GM18519 (cell line): ENCODE results near the gene SYNE1.
"Not testable (repeated sequence)": the region's sequence is repeated elsewhere in the genome, so short reads cannot be mapped to it uniquely, and the experiment has no call there.

Experiments
- ATAC-seq: cut with Tn5 transposase; IDR thresholded peaks from one replicate; pipeline ENCODE4 v1.9.1; 2021; ENCODE audit warnings: mild to moderate bottlenecking, moderate library complexity; ENCODE audit not compliant: unreplicated experiment, low FRiP score

SYNE1 gene

DNA sequence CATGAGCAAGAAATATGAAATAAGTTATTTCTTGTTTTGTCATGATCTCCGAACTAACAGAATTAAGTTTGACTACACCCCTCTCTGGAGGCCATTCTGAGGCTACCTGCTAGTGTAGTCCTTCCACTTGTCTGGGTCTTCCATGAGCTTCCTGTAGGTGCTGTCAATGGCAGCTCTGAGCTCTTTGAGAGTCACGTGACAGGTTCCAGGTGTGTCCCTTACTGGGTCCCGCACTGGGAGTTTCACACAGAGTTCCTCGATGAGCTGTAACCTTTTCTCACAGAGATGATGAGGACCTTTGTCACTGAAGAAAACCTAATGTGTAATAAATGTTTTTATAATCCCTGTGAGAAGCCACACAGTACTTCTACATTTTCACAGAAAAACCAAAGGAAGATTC, 186.6 kb downstream of the SYNE1 start:
- ATAC-seq = no peak

DNA sequence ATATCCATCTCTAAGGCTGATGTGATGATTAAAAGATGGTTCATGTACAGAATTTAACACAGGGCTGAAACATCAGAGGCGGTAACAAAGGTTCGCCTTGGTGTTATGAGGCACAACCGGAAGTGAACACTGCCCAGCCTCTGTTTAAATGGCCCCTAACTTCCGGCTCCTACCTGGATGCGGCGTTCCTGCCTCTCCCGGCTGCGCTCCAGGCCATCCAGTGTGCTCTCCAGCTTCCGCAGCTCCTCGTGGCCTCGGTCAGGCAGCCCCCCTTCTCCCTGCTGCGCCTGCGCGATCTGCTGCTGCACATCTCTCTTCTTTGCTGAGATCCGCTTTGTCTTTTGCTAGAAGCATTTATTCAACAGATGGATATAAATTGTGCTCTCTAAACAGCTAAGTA, 195.3 kb downstream of the SYNE1 start:
- ATAC-seq = no peak

GRCh38 chr6:152435816-152436215, 201.3 kb downstream of the SYNE1 start:
- no peak for ATAC-seq

DNA sequence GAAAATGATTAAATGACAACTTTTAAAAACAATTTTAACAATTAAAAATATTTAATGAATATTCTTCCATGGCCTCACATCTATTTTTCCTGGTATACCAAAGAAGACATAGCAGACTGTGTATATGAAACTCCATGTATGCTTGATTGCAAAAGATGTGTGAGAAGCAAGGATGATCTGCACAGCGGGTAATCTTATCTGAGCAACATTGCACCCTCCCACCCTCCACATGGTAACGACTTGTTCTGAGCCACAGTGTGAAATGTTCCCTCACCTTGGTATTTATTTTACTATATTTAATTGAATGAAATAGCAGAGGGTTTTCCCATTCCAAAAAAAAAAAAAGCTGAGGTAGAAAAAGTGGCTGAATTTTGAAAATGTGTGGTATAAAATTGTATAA, 204.4 kb downstream of the SYNE1 start:
- no peak for ATAC-seq

DNA sequence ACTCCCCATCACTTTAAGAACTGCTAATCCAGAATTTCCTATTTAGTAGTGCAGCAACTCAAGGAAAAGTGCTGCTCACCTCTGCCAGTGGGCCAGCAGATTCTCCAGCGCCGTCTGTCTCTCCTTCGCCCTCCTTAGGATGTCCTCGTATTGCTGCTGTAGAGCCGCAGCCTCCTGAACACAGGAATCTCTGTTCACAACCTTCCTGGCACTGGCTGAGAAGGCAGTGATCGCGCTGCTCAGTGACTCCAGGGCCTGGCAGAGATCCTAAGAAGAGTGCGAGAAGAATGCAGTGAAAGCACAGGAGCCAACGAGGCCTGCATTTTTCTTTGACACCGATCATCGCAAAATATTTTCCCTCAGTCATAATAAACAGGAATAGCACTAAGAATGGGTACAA, 209.0 kb downstream of the SYNE1 start:
- ATAC-seq = no peak

DNA sequence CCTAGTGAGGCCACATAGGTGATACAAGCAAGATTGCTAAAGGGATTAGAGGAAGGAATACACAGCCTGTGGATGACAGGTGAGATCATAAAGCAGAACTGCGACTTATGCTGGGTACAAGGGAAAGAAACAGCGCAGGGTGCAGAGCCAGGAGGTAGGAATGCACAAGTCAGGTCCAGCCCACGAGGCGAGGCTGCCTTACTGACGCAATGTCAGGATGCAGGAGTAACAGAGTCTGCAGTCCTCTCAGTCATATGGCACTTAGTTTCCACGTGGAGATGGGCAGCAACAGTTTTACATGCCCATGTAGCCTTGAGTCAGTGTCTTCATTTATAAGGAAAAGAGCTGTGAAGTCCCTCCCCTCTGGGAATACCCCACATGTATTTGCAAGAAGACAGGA, 210.9 kb downstream of the SYNE1 start:
- no peak for ATAC-seq

- ATAC-seq = no peak
Observed at GRCh38 chr6:152423216-152424103, 213.7 kb downstream of the SYNE1 start.

- ATAC-seq = not testable (repeated sequence)
Observed at GRCh38 chr6:152421496-152421895, 215.7 kb downstream of the SYNE1 start.

- ATAC-seq = no peak
Observed at GRCh38 chr6:152420696-152421095, 216.5 kb downstream of the SYNE1 start.

DNA sequence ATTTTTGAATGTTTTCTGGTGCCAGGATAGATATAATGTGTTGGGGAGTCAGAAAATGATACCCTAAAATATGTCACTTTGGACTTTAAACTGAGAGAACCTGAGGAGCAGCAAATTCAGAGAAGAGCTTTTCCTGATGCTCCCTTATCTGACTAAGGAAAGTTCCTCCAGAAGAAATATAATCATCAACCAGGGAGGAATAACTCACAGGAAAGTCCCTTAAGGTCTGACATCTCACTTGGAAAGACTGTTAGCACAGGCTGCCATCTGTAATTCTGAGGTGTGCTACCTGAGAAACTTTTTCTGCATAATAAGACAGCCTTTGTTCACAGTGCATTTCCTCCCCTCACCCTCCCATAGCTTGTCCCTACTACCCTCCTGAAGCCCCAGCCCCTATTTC, 218.6 kb downstream of the SYNE1 start:
- no peak for ATAC-seq

- ATAC-seq = no peak
Observed at GRCh38 chr6:152416652-152417051, 220.5 kb downstream of the SYNE1 start.

GRCh38 chr6:152404936-152405595, 232.1 kb downstream of the SYNE1 start:
- no peak for ATAC-seq

GRCh38 chr6:152404086-152404857, 232.9 kb downstream of the SYNE1 start:
- no peak for ATAC-seq

- ATAC-seq = no peak
Observed at GRCh38 chr6:152402791-152403190, 234.4 kb downstream of the SYNE1 start.

DNA sequence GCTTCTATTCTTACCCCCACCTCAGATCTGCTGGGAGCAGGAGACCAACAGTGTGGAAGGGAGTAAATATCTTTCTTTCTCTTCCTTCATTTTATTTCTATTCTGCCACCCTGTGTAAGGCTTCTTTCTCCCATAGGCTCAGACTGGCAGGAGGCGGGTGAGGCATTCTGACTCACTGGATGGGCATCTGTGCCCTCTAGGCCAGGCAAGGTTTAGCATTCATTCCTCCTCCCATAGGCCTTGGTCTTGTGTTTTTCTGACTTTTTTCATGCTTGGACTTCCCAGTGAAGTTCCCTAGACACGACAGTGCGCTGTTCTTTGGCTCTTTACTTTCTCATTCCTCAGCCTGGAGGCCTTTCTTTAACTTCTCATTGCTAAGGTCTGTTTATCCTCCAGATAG, 235.2 kb downstream of the SYNE1 start:
- ATAC-seq = no peak

- ATAC-seq = no peak
Observed at GRCh38 chr6:152399399-152399798, 237.8 kb downstream of the SYNE1 start.

DNA sequence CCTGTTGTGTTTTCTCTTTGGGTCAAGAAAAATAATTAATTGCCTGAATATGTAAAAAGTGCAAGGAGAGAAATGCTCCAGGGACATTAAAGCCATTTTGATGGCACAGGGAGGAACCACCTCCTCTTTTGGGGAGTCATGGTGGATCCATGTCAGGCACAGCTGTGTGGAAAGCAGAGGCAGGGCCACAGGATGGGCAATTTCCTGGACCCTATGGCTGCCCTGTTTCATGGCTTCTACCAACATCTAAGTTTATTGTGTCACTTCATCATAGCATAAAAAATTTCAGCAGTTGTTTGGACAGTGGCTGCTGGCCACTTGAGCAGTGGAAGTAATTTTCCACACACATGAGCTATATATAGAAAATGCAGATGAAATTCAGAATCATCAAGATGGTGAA, 238.2 kb downstream of the SYNE1 start:
- ATAC-seq = no peak

DNA sequence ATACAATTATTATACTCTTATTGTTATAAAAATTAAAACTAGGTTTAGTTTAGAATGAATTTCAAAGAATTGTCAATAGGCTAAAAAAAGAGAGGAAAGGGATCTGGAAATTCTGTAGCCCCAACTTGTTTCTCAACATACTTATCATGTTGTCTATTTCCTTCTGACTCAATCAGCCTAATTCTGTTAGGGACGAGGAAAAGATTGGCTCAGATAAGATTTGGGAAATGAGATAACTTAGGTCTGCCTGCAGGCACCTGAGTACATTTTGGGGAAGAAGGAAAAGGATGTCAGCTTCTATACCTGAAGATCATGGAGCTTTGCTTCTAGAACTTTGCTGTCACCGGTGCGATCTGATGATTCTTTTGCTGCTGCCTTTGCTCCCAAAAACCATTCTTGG, 238.8 kb downstream of the SYNE1 start:
- no peak for ATAC-seq

- ATAC-seq = no peak
Observed at GRCh38 chr6:152394303-152394702, 242.9 kb downstream of the SYNE1 start.

GRCh38 chr6:152391179-152391880, 245.8 kb downstream of the SYNE1 start:
- ATAC-seq = no peak

GRCh38 chr6:152387091-152387490, 250.1 kb downstream of the SYNE1 start:
- no peak for ATAC-seq
